Heart left ventricle (tissue), 13 donors: ENCODE results near the gene TMEM178B.

ENCODE experiments used
- CTCF ChIP-seq, 12 donors: fragments of 200-600 bp; sonication (generic) in 4 of 12; IDR thresholded peaks; one replicate each; pipeline versions ENCODE4 v1.5.0 to v1.8.0; 2018 to 2022; ENCODE audit warnings: antibody characterized with exemption in 12 of 12, mild to moderate bottlenecking in 5 of 12
- POLR2A ChIP-seq, 2 donors: fragments of 450-650 bp; IDR thresholded peaks; one replicate each; pipeline ENCODE4 v1.6.1; 2017; ENCODE audit warnings: antibody characterized with exemption in 2 of 2, mild to moderate bottlenecking in 2 of 2, moderate library complexity in 2 of 2
- donor health status: ischemic (EF 13 %, LVEDD 7.1; RV severe dilation, severe dysfunction).
- donor health status: DM: no; HTN: yes; CAD: no.
- donor health status: DM: no; HTN: no; CAD: no.
- donor health status: ischemic (EF 25% LVEDD 6.9; RV normal size, moderate dysfunction).
- donor health status: ischemic (EF 25% LVEDD 5.7; RV mildly dilated, moderate dysfunction).
- donor health status: ischemic (EF 35%, LVEDD 5.7; RV mildly dilated, moderate dysfunction).
- donor health status: nonischemic (EF 11% LVEDD 7.7; RV severe dilation, severe dysfunction).
- donor health status: DM: yes; HTN: yes; CAD: no.
- donor health status: PGD.
- donor health status: ischemic (EF 29% LVEDD 5.4; RV normal size, mild dysfunction).
- donor health status: nonischemic (EF 23%, LVEDD 6.1; RV moderate dilation, normal function).

GRCh38 chr7:141486959-141487358, 413.1 kb downstream of the TMEM178B start:
- TF ChIP-seq CTCF (IDR thresholded peaks at IDR 0.05): no peak
- TF ChIP-seq POLR2A (IDR thresholded peaks at IDR 0.05): no peak
